RWPE2 (cell line): ENCODE measurements around the gene ZBTB5.

Experiments used
- ATAC-seq: fragments of 200-7000 bp; cut with Tn5 transposase; 3 replicates; pipeline ENCODE4 v1.9.1; 2021; ENCODE audit warnings: low read depth
- DNase-seq: peaks from one replicate; pipeline ENCODE4 v3.0.0-alpha.2; 2020; ENCODE audit warnings: low spot score
- H3K27ac ChIP-seq: fragments of 450-650 bp; 2 replicates; pipeline ENCODE4 v1.5.1; 2017; ENCODE audit warnings: mild to moderate bottlenecking; ENCODE audit not compliant: poor library complexity, severe bottlenecking
- H3K27me3 ChIP-seq: fragments of 250-450 bp; sonication (Bioruptor Pico); 2 replicates; pipeline ENCODE4 v1.5.1; 2021; ENCODE audit warnings: mild to moderate bottlenecking, moderate library complexity; ENCODE audit not compliant: insufficient read depth, poor library complexity, severe bottlenecking
- H3K36me3 ChIP-seq: fragments of 250-450 bp; sonication (Bioruptor Pico); 2 replicates; pipeline ENCODE4 v1.5.1; 2020; ENCODE audit warnings: low read depth, mild to moderate bottlenecking, moderate library complexity
- H3K4me1 ChIP-seq: fragments of 250-450 bp; sonication (Bioruptor Pico); 2 replicates; pipeline ENCODE4 v1.5.1; 2021; ENCODE audit warnings: mild to moderate bottlenecking, moderate library complexity; ENCODE audit not compliant: insufficient read depth, poor library complexity, severe bottlenecking
- H3K4me3 ChIP-seq: fragments of 250-450 bp; sonication (Bioruptor Pico); 2 replicates; pipeline ENCODE4 v1.5.1; 2021; ENCODE audit warnings: mild to moderate bottlenecking, moderate library complexity; ENCODE audit not compliant: severe bottlenecking
- H3K9me3 ChIP-seq: fragments of 250-450 bp; sonication (Bioruptor Pico); 2 replicates; pipeline ENCODE4 v1.5.1; 2021; ENCODE audit warnings: mild to moderate bottlenecking, moderate library complexity; ENCODE audit not compliant: severe bottlenecking
- TF ChIP-seq, protein P1 (sequence below): fragments of 450-650 bp; IDR thresholded peaks from one replicate; pipeline ENCODE4 v1.5.1; 2017; ENCODE audit warnings: mild to moderate bottlenecking, moderate library complexity; ENCODE audit not compliant: poor library complexity, severe bottlenecking

Gene ZBTB5

DNA sequence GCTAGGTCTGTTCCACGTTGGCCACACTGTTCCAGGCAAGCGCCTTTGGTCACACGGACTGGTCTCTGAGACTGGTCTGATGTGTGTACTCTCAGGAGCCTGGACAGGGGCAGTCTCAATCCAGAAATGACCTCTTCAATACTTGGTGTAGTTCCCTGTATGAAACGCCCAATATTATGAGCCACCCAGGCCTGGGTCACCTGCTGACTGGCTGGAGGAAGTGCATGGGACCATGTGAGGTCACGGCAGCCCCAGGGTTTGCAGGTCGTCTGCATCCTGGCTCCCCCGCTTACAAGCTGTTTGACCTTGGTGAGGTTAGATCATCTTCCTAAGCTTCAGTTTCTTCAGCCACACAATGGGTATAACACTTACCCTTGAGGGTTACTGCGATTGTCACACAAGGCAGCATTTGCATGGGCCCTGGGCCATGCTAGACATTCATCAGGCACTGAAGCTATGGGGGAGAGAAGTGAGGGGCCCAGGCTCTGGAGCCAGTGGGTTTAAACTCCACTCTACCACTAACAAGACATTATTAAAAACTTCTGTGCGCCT is 47.9 kb downstream of the ZBTB5 start:
- Histone ChIP-seq H3K4me1 (peaks cover 17% of the 10 kb centered on the region), H3K27ac (no peak overlapping the region), H3K9me3 (no peaks in the 10 kb centered on the region), H3K36me3 (no peaks in the 10 kb centered on the region), H3K4me3 (no peak overlapping the region), H3K27me3 (no peaks in the 10 kb centered on the region)
- no peak for DNase-seq
- ATAC-seq = no peak
- TF ChIP-seq, protein P1, sequence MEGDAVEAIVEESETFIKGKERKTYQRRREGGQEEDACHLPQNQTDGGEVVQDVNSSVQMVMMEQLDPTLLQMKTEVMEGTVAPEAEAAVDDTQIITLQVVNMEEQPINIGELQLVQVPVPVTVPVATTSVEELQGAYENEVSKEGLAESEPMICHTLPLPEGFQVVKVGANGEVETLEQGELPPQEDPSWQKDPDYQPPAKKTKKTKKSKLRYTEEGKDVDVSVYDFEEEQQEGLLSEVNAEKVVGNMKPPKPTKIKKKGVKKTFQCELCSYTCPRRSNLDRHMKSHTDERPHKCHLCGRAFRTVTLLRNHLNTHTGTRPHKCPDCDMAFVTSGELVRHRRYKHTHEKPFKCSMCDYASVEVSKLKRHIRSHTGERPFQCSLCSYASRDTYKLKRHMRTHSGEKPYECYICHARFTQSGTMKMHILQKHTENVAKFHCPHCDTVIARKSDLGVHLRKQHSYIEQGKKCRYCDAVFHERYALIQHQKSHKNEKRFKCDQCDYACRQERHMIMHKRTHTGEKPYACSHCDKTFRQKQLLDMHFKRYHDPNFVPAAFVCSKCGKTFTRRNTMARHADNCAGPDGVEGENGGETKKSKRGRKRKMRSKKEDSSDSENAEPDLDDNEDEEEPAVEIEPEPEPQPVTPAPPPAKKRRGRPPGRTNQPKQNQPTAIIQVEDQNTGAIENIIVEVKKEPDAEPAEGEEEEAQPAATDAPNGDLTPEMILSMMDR = no peak

DNA sequence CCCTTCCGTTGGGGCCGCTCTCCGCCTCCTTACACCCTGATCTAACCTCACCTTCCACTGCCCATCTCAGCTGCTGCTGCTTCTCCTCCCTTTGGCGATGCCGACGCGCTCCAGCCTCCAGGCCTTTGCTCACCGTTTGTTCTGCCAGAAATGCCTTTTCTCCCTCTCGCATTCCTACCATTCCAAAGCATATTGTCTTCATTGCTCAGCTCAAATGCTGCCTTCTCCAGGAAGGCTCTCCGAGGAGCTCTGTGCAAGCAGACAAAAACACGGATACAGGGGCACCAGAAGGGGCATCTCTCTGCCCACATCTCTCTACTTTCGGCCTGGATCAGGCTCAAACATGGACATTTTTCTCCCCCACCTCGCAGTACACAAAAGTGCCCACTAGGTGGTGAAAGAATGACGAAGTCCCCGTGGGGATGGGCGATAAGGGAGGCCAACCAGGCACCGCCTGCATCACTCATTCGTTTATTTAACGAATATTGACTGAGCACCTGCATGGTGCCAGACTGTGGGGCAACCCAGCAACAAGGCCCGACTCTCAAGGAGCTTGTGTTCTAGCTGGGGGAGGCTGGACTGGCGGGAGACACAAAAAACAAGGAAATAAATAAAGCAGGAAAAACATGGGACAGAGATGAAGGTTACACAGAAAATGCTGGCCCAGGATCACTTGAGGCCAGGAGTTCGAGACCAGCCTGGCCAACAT is 50.1 kb downstream of the ZBTB5 start:
- H3K27ac ChIP-seq = peak overlapping the region; percentile 17
- TF ChIP-seq, protein P1 = peak; percentile 84
- H3K9me3 ChIP-seq = no peaks in the 10 kb centered on the region
- H3K4me3 ChIP-seq = no peak overlapping the region
- peaks cover 19% of the 10 kb centered on the region for H3K4me1 ChIP-seq
- H3K27me3 ChIP-seq = no peaks in the 10 kb centered on the region
- ATAC-seq (peak; percentile 59), DNase-seq (no peak)
- no peaks in the 10 kb centered on the region for H3K36me3 ChIP-seq

GRCh38 chr9:37414503-37414943 is 50.7 kb downstream of the ZBTB5 start:
- no peak for ATAC-seq

GRCh38 chr9:37413311-37413710 is 51.9 kb downstream of the ZBTB5 start:
- Histone ChIP-seq H3K4me3 (no peak overlapping the region), H3K36me3 (no peaks in the 10 kb centered on the region), H3K4me1 (peaks cover 19% of the 10 kb centered on the region), H3K9me3 (no peaks in the 10 kb centered on the region), H3K27ac (peak overlapping the region; percentile 51), H3K27me3 (no peaks in the 10 kb centered on the region)
- no peak for DNase-seq
- TF ChIP-seq, protein P1 = no peak
- ATAC-seq = 0 out of 3 replicates have a peak, but pooled peaks have one; percentile 8

More at GRCh38 chr9:37414503-37414943, 50.7 kb downstream of the ZBTB5 start:
- no peaks in the 10 kb centered on the region for H3K9me3 ChIP-seq
- H3K27ac ChIP-seq = peak overlapping the region; percentile 17
- peaks cover 19% of the 10 kb centered on the region for H3K4me1 ChIP-seq
- H3K36me3 ChIP-seq = no peaks in the 10 kb centered on the region
- H3K4me3 ChIP-seq = no peak overlapping the region
- TF ChIP-seq, protein P1 = no peak
- no peaks in the 10 kb centered on the region for H3K27me3 ChIP-seq
- no peak for DNase-seq
